H1 (cell line): ENCODE results near the gene FNDC11. TPM values are rescaled to one million over a fixed set of nuclear protein-coding genes. Genes with fewer than 3 reads are reported as not detected.
A peak's percentile ranks its signal among the peaks of the same experiment; 100 is the strongest.

ENCODE experiments used
- CTCF ChIA-PET: fragments of 300-600 bp; sonication (Branson Sonifier 250); formaldehyde crosslinking; loops from one replicate; lab custom pipeline; 2021; ENCODE audit not compliant: partially characterized antibody; lab: Charles Lee
- POLR2A ChIA-PET: fragments of 300-600 bp; sonication (Branson Sonifier 250); formaldehyde crosslinking; loops from one replicate; lab custom pipeline; 2021; ENCODE audit warnings: inconsistent platforms; ENCODE audit not compliant: partially characterized antibody; lab: Charles Lee
- DNase-seq, 2 experiments: peaks; one replicate each; pipeline versions ENCODE4 v3.0.0 to v3.0.0-alpha.2; 2010 to 2022; ENCODE audit warnings: low spot score in 2 of 2, low read depth in 1 of 2, mixed read lengths in 1 of 2
- FAIRE-seq: peaks from 2 replicates; lab custom pipeline; 2011; peaks lifted over from hg19 to GRCh38; lab: Jason Lieb, UNC
- H2AFZ ChIP-seq: 2 replicates; pipeline ENCODE4 v1.8.1; 2012; ENCODE audit warnings: low read length, inconsistent platforms
- H2AK5ac ChIP-seq: 2 replicates; pipeline ENCODE4 v1.6.1; 2013; ENCODE audit warnings: low read depth, low read length
- H2BK120ac ChIP-seq: replicated peaks from 2 replicates; pipeline ENCODE3; 2013; ENCODE audit warnings: low read depth, low read length, inconsistent platforms
- H2BK12ac ChIP-seq: 2 replicates; pipeline ENCODE4 v1.6.1; 2013; ENCODE audit warnings: low read depth, low read length
- H2BK15ac ChIP-seq: 2 replicates; pipeline ENCODE4 v1.6.1; 2013; ENCODE audit warnings: low read length
- H2BK20ac ChIP-seq: 2 replicates; pipeline ENCODE4 v1.6.1; 2013; ENCODE audit warnings: low read length
- H2BK5ac ChIP-seq: 2 replicates; pipeline ENCODE4 v1.6.1; 2013; ENCODE audit warnings: low read depth, low read length
- H3K14ac ChIP-seq: 2 replicates; pipeline ENCODE4 v1.6.1; 2013; ENCODE audit warnings: inconsistent platforms; ENCODE audit not compliant: insufficient read length
- H3K18ac ChIP-seq: 2 replicates; pipeline ENCODE4 v1.6.1; 2013; ENCODE audit warnings: low read length; ENCODE audit errors: extremely low read depth
- H3K23ac ChIP-seq: 2 replicates; pipeline ENCODE4 v1.6.1; 2013; ENCODE audit warnings: inconsistent platforms; ENCODE audit not compliant: insufficient read length
- H3K23me2 ChIP-seq: 2 replicates; pipeline ENCODE4 v1.6.1; 2013; ENCODE audit warnings: low read depth, low read length
- H3K27ac ChIP-seq: 2 replicates; pipeline ENCODE4 v1.6.1; 2011; ENCODE audit warnings: low read depth, low read length, inconsistent platforms
- H3K27me3 ChIP-seq, 4 experiments: replicated peaks in 1 of 4; 1 replicate in 1 of 4; 2 replicates in 3 of 4; pipeline versions ENCODE4 v1.6.1 to v1.8.1; 2011 to 2013; ENCODE audit warnings: low read length in 3 of 4, mild to moderate bottlenecking in 3 of 4, inconsistent platforms in 2 of 4, mixed read lengths in 2 of 4, moderate library complexity in 1 of 4; ENCODE audit not compliant: control insufficient read depth in 3 of 4, insufficient read depth in 3 of 4; ENCODE audit errors: extremely low read depth in 1 of 4
- H3K36me3 ChIP-seq, 4 experiments: 2 replicates each; pipeline versions ENCODE4 v1.6.1 to v1.8.1; 2011 to 2013; ENCODE audit warnings: mild to moderate bottlenecking in 4 of 4, low read length in 3 of 4, moderate library complexity in 2 of 4, control low read depth in 1 of 4, inconsistent platforms in 1 of 4; ENCODE audit not compliant: insufficient read depth in 4 of 4, control insufficient read depth in 2 of 4
- H3K4ac ChIP-seq: replicated peaks from 2 replicates; pipeline ENCODE3; 2013; ENCODE audit warnings: low read length, low read depth, mixed read lengths, inconsistent platforms; ENCODE audit not compliant: insufficient read length
- H3K4me1 ChIP-seq, 4 experiments: replicated peaks in 1 of 4; 1 replicate in 1 of 4; 2 replicates in 3 of 4; pipeline versions ENCODE4 v1.6.1 to v1.8.1; 2011 to 2013; ENCODE audit warnings: low read length in 3 of 4, inconsistent platforms in 2 of 4, mixed read lengths in 1 of 4; ENCODE audit not compliant: insufficient read depth in 4 of 4, control insufficient read depth in 3 of 4
- H3K4me2 ChIP-seq, 2 experiments: 2 replicates each; pipeline versions ENCODE4 v1.6.1 to v1.8.1; 2011 to 2013; ENCODE audit warnings: low read depth in 2 of 2, low read length in 2 of 2, control low read depth in 1 of 2, inconsistent platforms in 1 of 2, mild to moderate bottlenecking in 1 of 2; ENCODE audit not compliant: insufficient read depth in 1 of 2
- H3K4me3 ChIP-seq, 4 experiments: fragments of 200-600, 300-600 bp in 1 of 4; sonication (generic), shearing (Covaris generic), sonication (Bioruptor Twin) in 1 of 4; 2 replicates each; pipeline versions ENCODE4 v1.5.1 to v1.8.1; 2011 to 2016; ENCODE audit warnings: low read length in 4 of 4, low read depth in 3 of 4, control low read depth in 2 of 4, inconsistent platforms in 2 of 4, mild to moderate bottlenecking in 2 of 4, mixed read lengths in 1 of 4, moderate library complexity in 1 of 4; ENCODE audit not compliant: insufficient read depth in 2 of 4; ENCODE audit errors: extremely low read depth in 1 of 4
- H3K56ac ChIP-seq: replicated peaks from 2 replicates; pipeline ENCODE3; 2013; ENCODE audit warnings: low read depth, mild to moderate bottlenecking, mixed read lengths, low read length, inconsistent platforms; ENCODE audit not compliant: insufficient read length
- H3K79me1 ChIP-seq: 2 replicates; pipeline ENCODE4 v1.6.1; 2013; ENCODE audit warnings: low read depth, low read length, control low read depth
- H3K79me2 ChIP-seq, 2 experiments: 2 replicates each; pipeline versions ENCODE4 v1.6.1 to v1.8.1; 2012 to 2013; ENCODE audit warnings: low read length in 2 of 2, mild to moderate bottlenecking in 2 of 2, inconsistent platforms in 1 of 2; ENCODE audit not compliant: insufficient read depth in 2 of 2, control insufficient read depth in 1 of 2
- H3K9ac ChIP-seq, 4 experiments: replicated peaks in 1 of 4; 1 replicate in 1 of 4; 2 replicates in 3 of 4; pipeline versions ENCODE4 v1.6.1 to v1.8.1; 2011 to 2013; ENCODE audit warnings: low read depth in 3 of 4, low read length in 3 of 4, control low read depth in 2 of 4, mild to moderate bottlenecking in 2 of 4, moderate library complexity in 2 of 4, inconsistent platforms in 1 of 4; ENCODE audit errors: extremely low read depth in 1 of 4
- H3K9me3 ChIP-seq, 2 experiments: 2 replicates each; pipeline versions ENCODE4 v1.6.1 to v1.8.1; 2012 to 2013; ENCODE audit warnings: mild to moderate bottlenecking in 2 of 2, moderate library complexity in 2 of 2, control low read depth in 1 of 2, inconsistent platforms in 1 of 2, low read depth in 1 of 2, low read length in 1 of 2, mixed read lengths in 1 of 2; ENCODE audit not compliant: insufficient read depth in 2 of 2
- H4K20me1 ChIP-seq, 2 experiments: replicated peaks in 1 of 2; 2 replicates each; pipeline versions ENCODE3 to v1.8.1; 2011 to 2013; ENCODE audit warnings: inconsistent platforms in 2 of 2, low read length in 2 of 2, mild to moderate bottlenecking in 1 of 2; ENCODE audit not compliant: insufficient read depth in 2 of 2, control insufficient read depth in 1 of 2
- H4K5ac ChIP-seq: 2 replicates; pipeline ENCODE4 v1.6.1; 2013; ENCODE audit warnings: low read length, low read depth, mixed read lengths, inconsistent platforms; ENCODE audit not compliant: insufficient read length
- H4K8ac ChIP-seq: 2 replicates; pipeline ENCODE4 v1.8.0; 2013; ENCODE audit warnings: mild to moderate bottlenecking, moderate library complexity, low read length, inconsistent platforms; ENCODE audit not compliant: insufficient read depth; ENCODE audit errors: extremely low read depth
- H4K91ac ChIP-seq: replicated peaks from 2 replicates; pipeline ENCODE3; 2013; ENCODE audit warnings: low read length, mixed read lengths, inconsistent platforms; ENCODE audit not compliant: insufficient read length
- CBX8 ChIP-seq: fragments of 300-800, 300-1000 bp; sonication (generic); IDR thresholded peaks from 2 replicates; pipeline ENCODE4 v1.7.1; 2016; ENCODE audit warnings: low read depth, low read length, borderline replicate concordance
- WGBS, 2 experiments: shearing (Covaris generic) in 1 of 2; methylation state at CpG; one replicate each; pipeline versions ENCODE4 v1.1.6 to v1.1.7; 2013 to 2015; ENCODE audit warnings: low lambda C conversion rate in 2 of 2, mixed read lengths in 2 of 2, inconsistent platforms in 1 of 2, low coverage in 1 of 2, missing lambda C conversion rate in 1 of 2; ENCODE audit not compliant: insufficient replicate concordance in 2 of 2, insufficient coverage in 1 of 2, insufficient read length in 1 of 2; ENCODE audit errors: extremely low coverage in 1 of 2, missing lambda C conversion rate in 1 of 2; 5-methylcytosine and 5-hydroxymethylcytosine counted together
- polyA plus RNA-seq, 7 experiments: library from polyadenylated mRNA; depleted of rRNA in 3 of 7; stranded (reverse) in 5 of 7; unstranded in 2 of 7; fragments of >200 nt in 5 of 7; fragments of 200-250 nt in 2 of 7; gene quantifications; 1 replicate in 5 of 7; 2 replicates in 1 of 7; 4 replicates in 1 of 7; pipeline versions ENCODE4 v1.2.1 to v1.2.3, GENCODE V29; 2011 to 2013; ENCODE audit warnings: missing spikeins in 2 of 7, mixed read lengths in 2 of 7
- total RNA-seq: library from RNA; stranded (reverse); fragmentation: NEBNext Ultra II Directional; extraction: Animal tissue kit (Norgen Biotek cat#: 25700); gene quantifications from 2 replicates; pipeline ENCODE4 v1.2.1, GENCODE V29; 2021

The FNDC11 gene
- total and polyA plus RNA-seq, 2 of the 8 experiments (the other 6 are each of a cell fraction or from before 2014, with no cell fraction given), result 2.6 to 8.8 TPM

DNA sequence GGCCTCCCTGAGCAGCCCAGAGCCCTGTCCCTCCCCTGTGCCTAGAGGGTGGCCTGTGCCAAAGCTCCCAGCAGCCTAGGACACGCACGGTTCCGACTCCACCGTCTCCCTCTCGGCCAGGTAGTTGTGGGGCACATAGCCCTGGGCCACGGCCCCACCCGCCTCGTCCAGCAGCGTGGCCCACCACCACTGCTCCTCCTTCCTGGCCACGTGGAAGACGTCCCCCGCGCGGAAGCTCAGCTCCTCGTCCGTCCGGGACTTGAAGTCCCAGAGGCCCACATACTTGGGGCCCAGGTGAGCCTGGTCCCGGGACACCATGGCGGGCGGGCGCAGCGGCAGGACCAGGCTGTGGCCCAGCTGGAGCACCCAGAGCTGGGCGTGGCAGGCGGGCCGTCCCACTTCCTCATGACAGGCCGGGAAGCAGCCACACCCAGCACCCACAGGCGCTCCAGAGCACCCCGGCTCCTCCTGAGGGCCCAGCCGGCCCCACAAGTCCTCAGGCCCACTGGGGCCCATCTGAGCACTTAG lies 16.9 kb upstream of the FNDC11 start, which contains the start of gene PTK6:
Gene PTK6, minus strand, starts transcription at position 380 of the 528 bp plus-strand sequence. Its CDS starts 62 bp downstream, at position 318.
- H3K23ac ChIP-seq, result no peak within 1 kb of the TSS
- peak within 1 kb of the TSS; percentile 86 for H4K8ac ChIP-seq
- no peak within 1 kb of the TSS for H2AK5ac ChIP-seq
- H3K56ac ChIP-seq, result peak within 1 kb of the TSS; percentile 82
- H4K5ac ChIP-seq, result peak within 1 kb of the TSS; percentile 71
- H3K14ac ChIP-seq, result no peak within 1 kb of the TSS
- no peak within 1 kb of the TSS for H3K4ac ChIP-seq
- no peaks in the 10 kb centered on the region for H3K79me2 ChIP-seq
- H3K79me1 ChIP-seq, result no peaks in the 10 kb centered on the region
- WGBS, 2 experiments, result 92% methylated on average over 26 of the region's 29 CpGs; no CpG with 5 or more reads in 1 of the 2 experiments
- peak within 1 kb of the TSS; percentile 75; the same call in 1 of the 2 replicates for H2BK12ac ChIP-seq
- no peak within 1 kb of the TSS for H2BK120ac ChIP-seq
- H3K36me3 ChIP-seq, result no peaks in the 10 kb centered on the region
- H3K27ac ChIP-seq, result no peak within 1 kb of the TSS
- no peak within 1 kb of the TSS for H2BK15ac ChIP-seq
- TF ChIP-seq CBX8, result no peak
- H4K91ac ChIP-seq, result peak within 1 kb of the TSS; percentile 74
- H4K20me1 ChIP-seq, result peaks cover 0 to 2% of the 10 kb centered on the region in 2 experiments
- H3K23me2 ChIP-seq, result peaks cover 2% of the 10 kb centered on the region; the same call in 1 of the 2 replicates
- DNase-seq (no peak), FAIRE-seq (no peak)
- peak within 1 kb of the TSS; percentile 0 to 67; a peak in 3 of 4 replicates for H3K4me2 ChIP-seq
- POLR2A ChIA-PET, result interaction anchor here (0.6 to 3.7 kb wide), 13 partner anchors 9 to 1421 kb away, joined by 3 to 26 read pairs (median 4); partner anchors contain the start of genes PPDPF and STMN3
- H3K9ac ChIP-seq, result no peak within 1 kb of the TSS; a peak in 2 of 7 replicates
- CTCF ChIA-PET, result interaction anchor here (0.5 to 4.8 kb wide), 49 partner anchors 8 to 618 kb away, joined by 3 to 23 read pairs (median 5); partner anchors contain the start of genes FNDC11, HELZ2, LIME1 and PPDPF
- no peak within 1 kb of the TSS for H2AFZ ChIP-seq
- H3K9me3 ChIP-seq, result no peaks in the 10 kb centered on the region
- no peak within 1 kb of the TSS for H2BK20ac ChIP-seq
- H3K4me3 ChIP-seq, result peak within 1 kb of the TSS in 3 of 4 experiments; percentile 24 to 48 (median 25); a peak in 4 of 8 replicates
- no peak within 1 kb of the TSS; the same call in 1 of the 2 replicates for H3K18ac ChIP-seq
- peak within 1 kb of the TSS; percentile 44; the same call in 1 of the 2 replicates for H2BK5ac ChIP-seq
- no peaks in the 10 kb centered on the region for H3K27me3 ChIP-seq
- H3K4me1 ChIP-seq, result peaks cover 0 to 23% (median 3%) of the 10 kb centered on the region in 4 experiments; a peak in 5 of 7 replicates
